Caco-2 (cell line): ENCODE measurements around the gene CCDC60. TPM values are rescaled to one million over a fixed set of nuclear protein-coding genes. Genes with fewer than 3 reads are reported as not detected.

Source experiments
- BruUV-seq: library from RNA; stranded (reverse); fragments of 400-500 nt; replicated peaks from 2 replicates; lab custom pipeline; 2021; lab: Mats Ljungman, UMichigan
- CTCF ChIA-PET: fragments of 300-600 bp; sonication (Branson Sonifier 250); formaldehyde crosslinking; loops from one replicate; lab custom pipeline; 2022; ENCODE audit warnings: antibody characterized with exemption; lab: Charles Lee
- POLR2A ChIA-PET: fragments of 300-600 bp; sonication (Branson Sonifier 250); formaldehyde crosslinking; loops from one replicate; lab custom pipeline; 2022; ENCODE audit warnings: antibody characterized with exemption; lab: Charles Lee
- DNase-seq, 2 experiments: peaks; one replicate each; pipeline versions ENCODE4 v3.0.0 to v3.0.0-alpha.2; 2020 to 2022
- H3K27me3 ChIP-seq: replicated peaks from 2 replicates; pipeline ENCODE4 v1.6.0; 2011; ENCODE audit warnings: low read length; ENCODE audit not compliant: control insufficient read depth, insufficient read depth
- H3K36me3 ChIP-seq: 2 replicates; pipeline ENCODE4 v1.5.1; 2011; ENCODE audit warnings: low read length; ENCODE audit not compliant: control insufficient read depth, insufficient read depth
- H3K4me1 ChIP-seq: fragments of 250-450 bp; sonication (Bioruptor Pico); 2 replicates; pipeline ENCODE4 v1.5.1; 2020; ENCODE audit warnings: mild to moderate bottlenecking
- H3K4me3 ChIP-seq: 2 replicates; pipeline ENCODE4 v1.5.1; 2011; ENCODE audit warnings: low read depth, mild to moderate bottlenecking, control low read depth, low read length
- H3K9me3 ChIP-seq: fragments of 250-450 bp; sonication (Bioruptor Pico); 2 replicates; pipeline ENCODE4 v1.5.1; 2020; ENCODE audit warnings: mild to moderate bottlenecking, moderate library complexity
- H3K27ac Mint-ChIP-seq: one replicate; pipeline ENCODE4 v1.8.0; 2022; ENCODE audit warnings: mixed read lengths; ENCODE audit not compliant: unreplicated experiment
- H3K27me3 Mint-ChIP-seq: one replicate; pipeline ENCODE4 v1.8.0; 2022; ENCODE audit warnings: mixed read lengths; ENCODE audit not compliant: insufficient read depth, unreplicated experiment
- H3K36me3 Mint-ChIP-seq: one replicate; pipeline ENCODE4 v1.8.0; 2022; ENCODE audit warnings: mild to moderate bottlenecking, mixed read lengths; ENCODE audit not compliant: insufficient read depth, unreplicated experiment
- H3K4me1 Mint-ChIP-seq: one replicate; pipeline ENCODE4 v1.8.0; 2022; ENCODE audit warnings: low read depth, mixed read lengths; ENCODE audit not compliant: unreplicated experiment
- H3K4me3 Mint-ChIP-seq: one replicate; pipeline ENCODE4 v1.8.0; 2022; ENCODE audit warnings: mild to moderate bottlenecking, moderate library complexity, mixed read lengths; ENCODE audit not compliant: unreplicated experiment
- H3K9me3 Mint-ChIP-seq: one replicate; pipeline ENCODE4 v1.8.0; 2022; ENCODE audit warnings: mixed read lengths; ENCODE audit not compliant: unreplicated experiment
- intact Hi-C: fragments of 100-400 bp; cut with micrococcal nuclease; formaldehyde crosslinking; loops from one replicate; pipeline ENCODE4 v1.10.0; 2022; ENCODE audit not compliant: unreplicated experiment
- total RNA-seq: library from RNA; stranded (reverse); gene quantifications from 2 replicates; pipeline ENCODE4 v1.2.3, GENCODE V29; 2022
- TF ChIP-seq, protein P1 (sequence below), 2 experiments: fragments of 200-600 bp in 1 of 2; IDR thresholded peaks; 1 replicate in 1 of 2; 2 replicates in 1 of 2; pipeline versions ENCODE4 v1.5.1 to v1.8.0; 2011 to 2022; ENCODE audit warnings: antibody characterized with exemption in 1 of 2, control low read depth in 1 of 2, inconsistent platforms in 1 of 2, low read depth in 1 of 2, low read length in 1 of 2, mild to moderate bottlenecking in 1 of 2, moderate library complexity in 1 of 2; ENCODE audit not compliant: insufficient read depth in 1 of 2, severe bottlenecking in 1 of 2, unreplicated experiment in 1 of 2

Gene CCDC60
- total RNA-seq, 1 experiment from 2014 or later, result not detected

DNA sequence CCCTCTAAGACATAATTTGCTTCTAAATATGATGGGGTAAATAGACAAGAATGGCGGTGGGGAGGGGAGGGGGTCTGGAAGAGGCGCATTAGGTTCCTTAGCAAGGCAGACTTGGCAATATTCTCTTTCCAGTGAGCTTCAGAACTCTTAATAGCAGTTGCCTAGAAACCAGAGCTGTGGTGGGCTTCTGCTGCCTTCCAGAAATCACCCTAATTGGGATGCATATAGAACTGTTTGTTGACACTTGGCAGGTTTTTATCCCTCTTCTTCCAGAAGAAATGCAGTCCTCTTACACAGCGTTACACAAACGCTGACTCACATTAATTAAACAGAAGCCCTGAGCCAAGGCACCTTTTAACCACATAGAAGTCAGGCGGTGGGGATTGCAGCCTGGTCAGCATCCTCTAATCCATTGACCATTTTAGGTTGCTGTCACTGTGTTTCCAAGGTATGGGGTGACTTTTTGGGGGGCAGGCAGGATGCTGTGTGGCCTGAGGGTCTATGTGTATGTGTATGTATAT is 114.1 kb downstream of the CCDC60 start:
- POLR2A ChIA-PET, result no interaction called here
- Histone ChIP-seq H3K9me3 (no peaks in the 10 kb centered on the region), H3K27me3 (no peaks in the 10 kb centered on the region), H3K4me1 (no peaks in the 10 kb centered on the region), H3K36me3 (no peaks in the 10 kb centered on the region), H3K4me3 (no peak overlapping the region)
- Mint-ChIP-seq H3K36me3 (no peaks in the 10 kb centered on the region), H3K9me3 (no peaks in the 10 kb centered on the region), H3K27me3 (peaks cover 3% of the 10 kb centered on the region), H3K4me1 (no peaks in the 10 kb centered on the region), H3K27ac (no peak overlapping the region), H3K4me3 (no peak overlapping the region)
- no TSS peak for BruUV-seq
- intact Hi-C loops, result no loop called here
- DNase-seq, result no peak
- CTCF ChIA-PET, result no interaction called here
- TF ChIP-seq, protein P1, sequence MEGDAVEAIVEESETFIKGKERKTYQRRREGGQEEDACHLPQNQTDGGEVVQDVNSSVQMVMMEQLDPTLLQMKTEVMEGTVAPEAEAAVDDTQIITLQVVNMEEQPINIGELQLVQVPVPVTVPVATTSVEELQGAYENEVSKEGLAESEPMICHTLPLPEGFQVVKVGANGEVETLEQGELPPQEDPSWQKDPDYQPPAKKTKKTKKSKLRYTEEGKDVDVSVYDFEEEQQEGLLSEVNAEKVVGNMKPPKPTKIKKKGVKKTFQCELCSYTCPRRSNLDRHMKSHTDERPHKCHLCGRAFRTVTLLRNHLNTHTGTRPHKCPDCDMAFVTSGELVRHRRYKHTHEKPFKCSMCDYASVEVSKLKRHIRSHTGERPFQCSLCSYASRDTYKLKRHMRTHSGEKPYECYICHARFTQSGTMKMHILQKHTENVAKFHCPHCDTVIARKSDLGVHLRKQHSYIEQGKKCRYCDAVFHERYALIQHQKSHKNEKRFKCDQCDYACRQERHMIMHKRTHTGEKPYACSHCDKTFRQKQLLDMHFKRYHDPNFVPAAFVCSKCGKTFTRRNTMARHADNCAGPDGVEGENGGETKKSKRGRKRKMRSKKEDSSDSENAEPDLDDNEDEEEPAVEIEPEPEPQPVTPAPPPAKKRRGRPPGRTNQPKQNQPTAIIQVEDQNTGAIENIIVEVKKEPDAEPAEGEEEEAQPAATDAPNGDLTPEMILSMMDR (IDR thresholded peaks at IDR 0.05; ENCODE audit: insufficient read depth in 1 of 2, low read depth in 1 of 2, low read length in 1 of 2, severe bottlenecking in 1 of 2, unreplicated experiment in 1 of 2), result no peak

DNA sequence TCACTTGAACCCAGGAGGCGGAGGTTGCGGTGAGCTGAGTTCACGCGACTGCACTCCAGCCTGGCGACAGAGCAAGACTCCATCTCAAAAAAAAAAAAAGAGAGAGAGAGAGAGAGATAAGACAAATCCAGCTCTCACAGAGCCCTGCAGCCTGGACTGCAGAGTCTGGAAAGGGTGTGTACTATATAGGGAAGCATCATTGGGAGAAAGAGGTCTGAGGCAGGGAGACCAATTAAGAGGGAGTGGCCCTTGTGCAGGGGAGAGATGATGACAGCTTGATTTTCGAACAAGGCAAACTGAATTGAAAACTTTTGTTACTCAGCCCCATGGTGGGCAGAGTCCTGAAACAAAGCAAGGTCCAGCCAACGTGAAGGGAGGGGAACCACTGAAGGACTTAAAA is 116.2 kb downstream of the CCDC60 start:
- H3K9me3 Mint-ChIP-seq, result no peaks in the 10 kb centered on the region
- CTCF ChIA-PET, result no interaction called here
- TF ChIP-seq, protein P1 (IDR thresholded peaks at IDR 0.05; ENCODE audit: insufficient read depth in 1 of 2, low read depth in 1 of 2, low read length in 1 of 2, severe bottlenecking in 1 of 2, unreplicated experiment in 1 of 2), result no peak

DNA sequence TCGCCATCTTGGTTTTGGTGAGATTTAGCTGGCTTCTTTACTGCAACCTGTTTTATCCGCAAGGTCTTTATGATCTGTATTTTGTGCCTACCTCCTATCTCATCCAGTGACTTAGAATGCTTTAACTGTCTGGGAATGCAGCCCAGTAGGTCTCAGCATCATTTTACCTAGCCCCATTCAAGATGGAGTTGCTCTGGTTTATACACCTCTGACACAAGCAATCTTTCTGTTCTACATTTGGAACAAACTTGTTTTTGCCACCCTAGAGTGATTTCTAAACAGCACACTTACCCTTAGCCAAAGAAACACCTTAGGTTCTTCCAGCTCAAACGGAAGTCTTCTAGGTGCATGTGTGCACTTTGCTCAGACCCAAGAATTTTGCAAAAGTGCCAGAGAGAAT is 122.3 kb downstream of the CCDC60 start:
- TF ChIP-seq, protein P1 (IDR thresholded peaks at IDR 0.05; ENCODE audit: insufficient read depth in 1 of 2, low read depth in 1 of 2, low read length in 1 of 2, severe bottlenecking in 1 of 2, unreplicated experiment in 1 of 2), result no peak
- intact Hi-C loops, result no loop called here
- no peak overlapping the region for H3K4me3 ChIP-seq
- no peaks in the 10 kb centered on the region for H3K4me1 Mint-ChIP-seq
- H3K27me3 ChIP-seq, result no peaks in the 10 kb centered on the region
- no peaks in the 10 kb centered on the region for H3K36me3 Mint-ChIP-seq
- no peaks in the 10 kb centered on the region for H3K36me3 ChIP-seq
- peaks cover 11% of the 10 kb centered on the region for H3K27me3 Mint-ChIP-seq
- no peaks in the 10 kb centered on the region; the same call in 1 of the 2 replicates for H3K9me3 ChIP-seq
- no peaks in the 10 kb centered on the region for H3K4me1 ChIP-seq
- H3K9me3 Mint-ChIP-seq, result peaks cover 10% of the 10 kb centered on the region
- no peak for DNase-seq
- no peak overlapping the region for H3K27ac Mint-ChIP-seq
- no peak overlapping the region for H3K4me3 Mint-ChIP-seq
- ChIA-PET POLR2A (no interaction called here), CTCF (no interaction called here)
- BruUV-seq, result no TSS peak

More for the DNA sequence above, 116.2 kb downstream of the CCDC60 start:
- no peaks in the 10 kb centered on the region for H3K4me1 Mint-ChIP-seq
- POLR2A ChIA-PET, result no interaction called here
- no peak overlapping the region for H3K4me3 Mint-ChIP-seq
- H3K27me3 Mint-ChIP-seq, result peaks cover 8% of the 10 kb centered on the region
- intact Hi-C loops, result no loop called here
- Histone ChIP-seq H3K9me3 (no peaks in the 10 kb centered on the region), H3K27me3 (no peaks in the 10 kb centered on the region), H3K4me1 (no peaks in the 10 kb centered on the region), H3K36me3 (no peaks in the 10 kb centered on the region), H3K4me3 (no peak overlapping the region)
- no peak overlapping the region for H3K27ac Mint-ChIP-seq
- no TSS peak for BruUV-seq
- no peak for DNase-seq
- no peaks in the 10 kb centered on the region for H3K36me3 Mint-ChIP-seq
